HPDE6-E6E7 (cell line): ENCODE results near the gene TRAPPC2L.
"Not testable (repeated sequence)": the region's sequence is repeated elsewhere in the genome, so short reads cannot be mapped to it uniquely, and the experiment has no call there.

Source experiments
- DNase-seq: peaks from one replicate; pipeline ENCODE4 v3.0.0; 2011; ENCODE audit warnings: missing footprints; ENCODE audit errors: extremely low spot score

Gene TRAPPC2L

GRCh38 chr16:88891083-88891482 lies 34.2 kb downstream of the TRAPPC2L start:
- DNase-seq: no peak

GRCh38 chr16:88892065-88892464 lies 35.1 kb downstream of the TRAPPC2L start:
- DNase-seq: no peak

- no peak for DNase-seq
Observed at GRCh38 chr16:88893127-88893968, 36.4 kb downstream of the TRAPPC2L start.

- DNase-seq: not testable (repeated sequence)
Observed at GRCh38 chr16:88894266-88894665, 37.3 kb downstream of the TRAPPC2L start.

- no peak for DNase-seq
Observed at GRCh38 chr16:88894681-88895300, 37.9 kb downstream of the TRAPPC2L start.

GRCh38 chr16:88895335-88895734 lies 38.4 kb downstream of the TRAPPC2L start:
- DNase-seq: no peak

- DNase-seq: no peak
Observed at GRCh38 chr16:88896238-88897070, 39.5 kb downstream of the TRAPPC2L start.

GRCh38 chr16:88897696-88898425 lies 40.9 kb downstream of the TRAPPC2L start:
- no peak for DNase-seq

GRCh38 chr16:88899901-88900661 lies 43.2 kb downstream of the TRAPPC2L start:
- no peak for DNase-seq

- no peak for DNase-seq
Observed at GRCh38 chr16:88900662-88901052, 43.7 kb downstream of the TRAPPC2L start.

GRCh38 chr16:88901718-88902337 lies 44.9 kb downstream of the TRAPPC2L start:
- DNase-seq: no peak

GRCh38 chr16:88902744-88903143 lies 45.8 kb downstream of the TRAPPC2L start:
- DNase-seq: no peak

GRCh38 chr16:88903267-88903666 lies 46.3 kb downstream of the TRAPPC2L start:
- no peak for DNase-seq

- no peak for DNase-seq
Observed at GRCh38 chr16:88904676-88905365, 47.9 kb downstream of the TRAPPC2L start.

GRCh38 chr16:88905563-88905962 lies 48.6 kb downstream of the TRAPPC2L start:
- peak; percentile 38 for DNase-seq

- no peak for DNase-seq
Observed at GRCh38 chr16:88906020-88906419, 49.1 kb downstream of the TRAPPC2L start.

GRCh38 chr16:88906535-88907105 lies 49.7 kb downstream of the TRAPPC2L start:
- DNase-seq: no peak

- peak; percentile 94 for DNase-seq
Observed at GRCh38 chr16:88907768-88908167, 50.8 kb downstream of the TRAPPC2L start.

GRCh38 chr16:88908307-88908706 lies 51.4 kb downstream of the TRAPPC2L start:
- no peak for DNase-seq
